Right atrium auricular region (tissue), 2 donors: Measurements from ENCODE around the gene DECR2. TPM values are rescaled to one million over a fixed set of nuclear protein-coding genes. Genes with fewer than 3 reads are reported as not detected.

Experiments used
- DNase-seq: peaks from one replicate; pipeline ENCODE4 v3.0.0-alpha.2; 2019; ENCODE audit warnings: low spot score
- H3K27ac ChIP-seq, 2 donors: fragments of 200-600 bp; sonication (generic); 1 replicate in 1 of 2; 2 replicates in 1 of 2; pipeline ENCODE4 v1.5.1; 2016 to 2019
- H3K27me3 ChIP-seq, 2 donors: fragments of 200-600 bp; sonication (generic); one replicate each; pipeline versions ENCODE4 v1.5.1 to v1.6.0; 2017 to 2019
- H3K36me3 ChIP-seq: fragments of 200-600 bp; sonication (generic); one replicate; pipeline ENCODE4 v1.5.1; 2016
- H3K4me1 ChIP-seq, 2 donors: fragments of 200-600 bp; sonication (generic); one replicate each; pipeline versions ENCODE4 v1.5.1 to v1.6.0; 2017 to 2019
- H3K4me3 ChIP-seq, 2 donors: fragments of 200-600 bp; sonication (generic); 1 replicate in 1 of 2; 2 replicates in 1 of 2; pipeline ENCODE4 v1.5.1; 2017 to 2019; ENCODE audit warnings: mild to moderate bottlenecking in 1 of 2, moderate library complexity in 1 of 2
- H3K9me3 ChIP-seq, 2 donors: fragments of 200-600 bp; sonication (generic); one replicate each; pipeline ENCODE4 v1.5.1; 2019
- total RNA-seq, 2 donors: library from RNA; depleted of rRNA; stranded (reverse); fragments of >200 nt; gene quantifications; one replicate each; pipeline ENCODE4 v1.1.0, GENCODE V29; 2016
- TF ChIP-seq, protein P1 (sequence below), 2 donors: fragments of 200-600 bp; sonication (generic); IDR thresholded peaks; one replicate each; pipeline ENCODE4 v1.5.1; 2019; ENCODE audit warnings: antibody characterized with exemption in 2 of 2

DECR2 gene
- total RNA-seq, result 10 to 100 TPM; 10.6 to 18.7 TPM

DNA sequence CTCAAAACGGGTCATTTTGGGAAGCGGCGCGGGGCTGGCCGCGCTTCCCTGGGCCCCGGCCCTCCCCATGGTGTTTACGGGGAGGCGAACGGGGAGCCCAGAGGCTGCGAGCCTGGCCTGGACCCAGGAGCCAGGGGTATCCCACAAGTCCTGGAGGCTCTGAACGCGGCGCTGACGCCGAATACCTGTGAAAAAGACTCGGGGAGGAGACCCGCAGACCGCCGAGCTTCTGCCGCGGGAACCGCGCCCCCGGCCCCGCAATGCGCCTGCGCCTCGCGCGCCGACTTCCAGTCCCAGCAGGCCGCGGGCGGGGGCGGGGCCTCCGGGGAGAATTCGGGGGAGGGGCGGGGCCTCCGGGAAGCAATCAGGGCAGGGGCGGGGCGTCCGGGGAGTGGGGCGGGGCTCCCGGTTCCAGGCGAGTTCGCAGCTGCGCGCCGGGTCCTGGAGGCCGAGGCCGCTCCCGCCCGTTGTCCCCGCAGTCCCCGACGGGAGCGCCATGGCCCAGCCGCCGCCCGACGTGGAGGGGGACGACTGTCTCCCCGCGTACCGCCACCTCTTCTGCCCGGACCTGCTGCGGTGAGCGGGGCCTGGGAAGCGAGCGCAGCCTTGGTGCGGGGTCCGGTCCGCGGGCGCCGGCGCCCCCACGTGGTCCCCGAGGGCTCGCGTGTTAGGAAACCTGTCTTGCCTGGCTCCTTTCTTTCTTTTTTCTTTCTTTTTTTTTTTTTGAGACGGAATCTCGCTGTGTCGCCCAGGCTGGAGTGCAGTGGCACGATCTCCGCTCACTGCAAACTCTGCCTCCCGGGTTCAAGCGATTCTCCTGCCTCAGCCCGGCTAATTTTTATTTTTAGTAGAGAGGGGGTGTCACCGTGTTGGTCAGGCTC is at the start of gene DECR2:
Gene DECR2 (plus strand): TSS at position 418 of the 881 bp plus-strand sequence. CDS start 79 bp downstream, at position 497.
- TF ChIP-seq, protein P1, sequence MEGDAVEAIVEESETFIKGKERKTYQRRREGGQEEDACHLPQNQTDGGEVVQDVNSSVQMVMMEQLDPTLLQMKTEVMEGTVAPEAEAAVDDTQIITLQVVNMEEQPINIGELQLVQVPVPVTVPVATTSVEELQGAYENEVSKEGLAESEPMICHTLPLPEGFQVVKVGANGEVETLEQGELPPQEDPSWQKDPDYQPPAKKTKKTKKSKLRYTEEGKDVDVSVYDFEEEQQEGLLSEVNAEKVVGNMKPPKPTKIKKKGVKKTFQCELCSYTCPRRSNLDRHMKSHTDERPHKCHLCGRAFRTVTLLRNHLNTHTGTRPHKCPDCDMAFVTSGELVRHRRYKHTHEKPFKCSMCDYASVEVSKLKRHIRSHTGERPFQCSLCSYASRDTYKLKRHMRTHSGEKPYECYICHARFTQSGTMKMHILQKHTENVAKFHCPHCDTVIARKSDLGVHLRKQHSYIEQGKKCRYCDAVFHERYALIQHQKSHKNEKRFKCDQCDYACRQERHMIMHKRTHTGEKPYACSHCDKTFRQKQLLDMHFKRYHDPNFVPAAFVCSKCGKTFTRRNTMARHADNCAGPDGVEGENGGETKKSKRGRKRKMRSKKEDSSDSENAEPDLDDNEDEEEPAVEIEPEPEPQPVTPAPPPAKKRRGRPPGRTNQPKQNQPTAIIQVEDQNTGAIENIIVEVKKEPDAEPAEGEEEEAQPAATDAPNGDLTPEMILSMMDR (IDR thresholded peaks at IDR 0.05), result peak; percentile 50 to 78
- Histone ChIP-seq H3K4me3 (peak within 1 kb of the TSS; percentile 71 to 77), H3K9me3 (no peaks in the 10 kb centered on the region), H3K36me3 (no peaks in the 10 kb centered on the region), H3K27ac (peak within 1 kb of the TSS; percentile 90 to 95), H3K27me3 (no peaks in the 10 kb centered on the region), H3K4me1 (peaks cover 0 to 16% of the 10 kb centered on the region in 2 donors)
- DNase-seq, result peak; percentile 93

GRCh38 chr16:352547-353403 is 48.9 kb upstream of the DECR2 start, which contains the start of gene AXIN1:
Gene AXIN1 (minus strand): TSS chr16:352723. CDS start chr16:347025, 5,698 bp downstream.
- peak within 1 kb of the TSS; percentile 50 to 79 for H3K4me3 ChIP-seq
- no peaks in the 10 kb centered on the region for H3K27me3 ChIP-seq
- H3K4me1 ChIP-seq, result peaks cover 0 to 22% of the 10 kb centered on the region in 2 donors
- no peaks in the 10 kb centered on the region for H3K9me3 ChIP-seq
- peak within 1 kb of the TSS; percentile 70 for H3K27ac ChIP-seq
- peak; percentile 97 for DNase-seq
- H3K36me3 ChIP-seq, result no peaks in the 10 kb centered on the region
- TF ChIP-seq, protein P1 (IDR thresholded peaks at IDR 0.05), result peak; percentile 61 to 66

DNA sequence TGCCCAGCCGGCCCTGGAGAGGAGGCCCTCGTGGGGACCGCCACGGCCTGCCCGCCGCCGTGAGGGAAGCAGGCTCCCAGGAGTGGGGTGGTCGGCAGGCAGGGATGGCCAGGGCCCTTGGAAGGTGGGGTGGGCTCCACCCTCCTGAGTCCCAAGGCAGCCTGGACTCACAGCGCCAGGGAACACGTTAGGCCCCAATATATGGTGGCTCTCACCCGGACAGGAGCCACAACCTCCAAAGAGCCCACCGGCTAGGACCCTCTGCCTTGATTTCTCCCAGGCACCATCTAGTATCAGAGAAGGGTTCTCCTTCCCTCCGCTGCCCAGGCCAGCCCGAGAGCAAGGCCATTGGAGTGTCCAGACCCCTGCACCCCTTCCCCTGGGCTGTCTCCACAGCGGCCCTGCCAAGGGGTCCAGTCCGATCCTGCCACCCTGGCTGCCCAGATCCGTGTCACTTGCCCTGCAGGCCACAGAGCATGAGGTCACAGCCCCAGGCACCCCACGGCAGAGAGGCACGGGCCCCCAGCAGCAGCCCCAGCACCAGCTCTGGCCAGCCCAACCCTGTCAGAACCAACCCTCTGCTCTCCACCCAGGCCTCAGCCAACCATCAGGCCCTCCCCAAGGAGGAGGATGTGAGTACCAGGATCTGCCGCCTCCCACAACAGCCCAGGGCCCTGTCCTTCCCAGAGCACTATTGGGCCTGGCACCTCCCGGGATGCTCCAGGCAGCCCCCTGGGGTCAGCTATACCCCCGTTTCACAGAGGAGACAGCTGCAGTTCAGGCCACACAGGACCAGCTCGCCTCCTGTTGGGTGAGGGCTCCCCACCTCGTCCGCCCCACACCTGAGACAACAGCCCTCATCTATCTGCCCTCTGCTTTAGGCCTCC is 48.0 kb upstream of the DECR2 start:
- DNase-seq, result no peak
- Histone ChIP-seq H3K36me3 (no peaks in the 10 kb centered on the region), H3K27me3 (no peaks in the 10 kb centered on the region), H3K27ac (peak overlapping the region; percentile 41 to 57), H3K4me3 (peak overlapping the region; percentile 50 to 79), H3K9me3 (no peaks in the 10 kb centered on the region), H3K4me1 (peaks cover 0 to 22% of the 10 kb centered on the region in 2 donors)
- TF ChIP-seq, protein P1 (IDR thresholded peaks at IDR 0.05), result no peak

DNA sequence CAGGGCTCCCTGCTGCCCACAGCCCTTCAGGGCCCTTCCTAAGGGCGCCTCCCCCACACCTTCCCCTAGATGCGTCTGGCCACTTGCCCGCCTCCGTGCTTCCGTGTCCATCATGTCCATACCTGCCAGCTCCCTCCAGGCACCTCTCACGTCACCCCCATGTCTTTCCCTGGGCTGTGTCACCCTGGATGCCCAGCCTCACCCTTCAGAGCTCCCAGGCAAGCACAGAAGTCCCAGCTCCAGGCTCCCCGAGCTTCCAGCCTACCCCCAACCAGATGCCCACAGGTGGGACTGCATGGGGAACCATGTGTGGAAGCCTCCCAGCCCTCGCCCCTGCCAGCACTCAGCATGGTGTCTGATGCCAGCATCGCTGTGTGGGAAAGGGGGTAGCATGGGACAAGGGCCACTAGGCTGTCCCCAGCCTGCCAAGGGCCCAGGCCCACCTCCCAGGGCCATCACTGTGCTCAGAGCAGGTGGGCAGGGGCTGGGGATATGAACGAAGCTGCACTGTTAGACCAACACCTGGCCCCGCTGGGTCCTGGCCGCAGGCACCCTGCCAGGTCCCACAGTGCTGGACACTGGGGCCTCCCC is 47.3 kb upstream of the DECR2 start:
- Histone ChIP-seq H3K27ac (no peak overlapping the region), H3K4me3 (no peak overlapping the region), H3K27me3 (no peaks in the 10 kb centered on the region), H3K36me3 (no peaks in the 10 kb centered on the region), H3K9me3 (no peaks in the 10 kb centered on the region), H3K4me1 (peaks cover 0 to 22% of the 10 kb centered on the region in 2 donors)
- no peak for DNase-seq
- TF ChIP-seq, protein P1 (IDR thresholded peaks at IDR 0.05), result no peak
